Liver (tissue), 9 donors: Measurements from ENCODE around the gene LRRC28. TPM values are rescaled to one million over a fixed set of nuclear protein-coding genes. Genes with fewer than 3 reads are reported as not detected.

Source experiments
- DNase-seq: peaks from one replicate; pipeline ENCODE4 v3.0.0-alpha.2; 2017; ENCODE audit warnings: low spot score
- H3K27ac ChIP-seq, 2 donors: one replicate each; pipeline ENCODE4 v1.7.0; 2013; ENCODE audit warnings: inconsistent platforms in 2 of 2, low read length in 2 of 2, control low read depth in 1 of 2, low read depth in 1 of 2, mild to moderate bottlenecking in 1 of 2
- H3K27me3 ChIP-seq, 4 donors: one replicate each; pipeline versions ENCODE4 v1.6.1 to v1.7.0; 2013; ENCODE audit warnings: low read length in 3 of 4, inconsistent platforms in 1 of 4, mild to moderate bottlenecking in 1 of 4, moderate library complexity in 1 of 4; ENCODE audit not compliant: control insufficient read depth in 4 of 4, insufficient read depth in 4 of 4
- H3K36me3 ChIP-seq, 4 donors: one replicate each; pipeline versions ENCODE4 v1.6.1 to v1.7.0; 2013; ENCODE audit warnings: low read length in 3 of 4, mild to moderate bottlenecking in 3 of 4, low read depth in 1 of 4, moderate library complexity in 1 of 4; ENCODE audit not compliant: control insufficient read depth in 4 of 4, insufficient read depth in 3 of 4
- H3K4me1 ChIP-seq, 4 donors: one replicate each; pipeline versions ENCODE4 v1.6.1 to v1.7.0; 2013; ENCODE audit warnings: low read length in 3 of 4, mild to moderate bottlenecking in 3 of 4, moderate library complexity in 1 of 4; ENCODE audit not compliant: control insufficient read depth in 4 of 4, insufficient read depth in 4 of 4
- H3K4me3 ChIP-seq, 3 donors: one replicate each; pipeline versions ENCODE4 v1.6.1 to v1.7.0; 2013; ENCODE audit warnings: low read length in 3 of 3, control low read depth in 1 of 3, low read depth in 1 of 3, mild to moderate bottlenecking in 1 of 3
- H3K9ac ChIP-seq, 2 donors: one replicate each; pipeline ENCODE4 v1.7.0; 2013; ENCODE audit warnings: low read length in 2 of 2, mild to moderate bottlenecking in 2 of 2, moderate library complexity in 2 of 2, control low read depth in 1 of 2, low read depth in 1 of 2
- H3K9me3 ChIP-seq, 4 donors: one replicate each; pipeline versions ENCODE4 v1.6.1 to v1.7.0; 2013; ENCODE audit warnings: low read length in 3 of 4; ENCODE audit not compliant: control insufficient read depth in 4 of 4
- ATF3 ChIP-seq: IDR thresholded peaks from 2 replicates; pipeline ENCODE4 v1.6.1; 2016; ENCODE audit warnings: antibody characterized with exemption
- CTCF ChIP-seq: fragments of 150-350 bp; IDR thresholded peaks from 2 replicates; pipeline ENCODE4 v1.5.1; 2017; ENCODE audit warnings: improper control_type of control experiment, low read depth, low read length; ENCODE audit not compliant: missing input control
- EGR1 ChIP-seq, 2 donors: IDR thresholded peaks; 2 replicates each; pipeline ENCODE4 v1.6.1; 2016 to 2018; ENCODE audit warnings: antibody characterized with exemption in 2 of 2, low read depth in 2 of 2
- FOXA1 ChIP-seq: IDR thresholded peaks from 2 replicates; pipeline ENCODE4 v1.6.1; 2016; ENCODE audit warnings: antibody characterized with exemption
- FOXA2 ChIP-seq: IDR thresholded peaks from 2 replicates; pipeline ENCODE4 v1.6.1; 2016; ENCODE audit warnings: antibody characterized with exemption
- GABPA ChIP-seq, 2 donors: IDR thresholded peaks in 1 of 2; conservative IDR thresholded peaks in 1 of 2; 2 replicates each; pipeline ENCODE4 v1.6.1; 2016; ENCODE audit warnings: antibody characterized with exemption in 2 of 2, mild to moderate bottlenecking in 1 of 2, moderate library complexity in 1 of 2
- HNF4A ChIP-seq, 2 donors: conservative IDR thresholded peaks; 2 replicates each; pipeline ENCODE4 v1.6.1; 2016; ENCODE audit warnings: antibody characterized with exemption in 2 of 2, mild to moderate bottlenecking in 2 of 2
- HNF4G ChIP-seq: IDR thresholded peaks from 2 replicates; pipeline ENCODE4 v1.6.1; 2016; ENCODE audit warnings: antibody characterized with exemption
- JUND ChIP-seq, 2 donors: IDR thresholded peaks; 2 replicates each; pipeline ENCODE4 v1.6.1; 2016; ENCODE audit warnings: antibody characterized with exemption in 2 of 2
- MAX ChIP-seq: IDR thresholded peaks from 2 replicates; pipeline ENCODE4 v1.6.1; 2016; ENCODE audit warnings: antibody characterized with exemption
- NR2F2 ChIP-seq: IDR thresholded peaks from 2 replicates; pipeline ENCODE4 v1.6.1; 2016; ENCODE audit warnings: antibody characterized with exemption
- RAD21 ChIP-seq, 2 donors: IDR thresholded peaks; 2 replicates each; pipeline ENCODE4 v1.6.1; 2016; ENCODE audit warnings: antibody characterized with exemption in 2 of 2, mild to moderate bottlenecking in 2 of 2
- REST ChIP-seq: IDR thresholded peaks from 2 replicates; pipeline ENCODE4 v1.6.1; 2016; ENCODE audit warnings: antibody characterized with exemption, mild to moderate bottlenecking
- RXRA ChIP-seq, 2 donors: IDR thresholded peaks; 2 replicates each; pipeline ENCODE4 v1.6.1; 2017 to 2018; ENCODE audit warnings: antibody characterized with exemption in 2 of 2, mild to moderate bottlenecking in 1 of 2
- SP1 ChIP-seq: IDR thresholded peaks from 2 replicates; pipeline ENCODE4 v1.6.1; 2018; ENCODE audit warnings: antibody characterized with exemption, mild to moderate bottlenecking
- TAF1 ChIP-seq: conservative IDR thresholded peaks from 2 replicates; pipeline ENCODE4 v1.6.1; 2016; ENCODE audit warnings: antibody characterized with exemption, mild to moderate bottlenecking
- YY1 ChIP-seq: IDR thresholded peaks from 2 replicates; pipeline ENCODE4 v1.6.1; 2016; ENCODE audit warnings: antibody characterized with exemption, mild to moderate bottlenecking
- ZBTB33 ChIP-seq: IDR thresholded peaks from 2 replicates; pipeline ENCODE4 v1.6.1; 2016; ENCODE audit warnings: antibody characterized with exemption
- WGBS: extraction: QIAGEN DNeasy Blood & Tissue Kit; methylation state at CpG from one replicate; pipeline ENCODE4 v1.1.7; 2013; 5-methylcytosine and 5-hydroxymethylcytosine counted together
- polyA plus RNA-seq, 2 donors: library from polyadenylated mRNA; stranded (reverse) in 1 of 2; unstranded in 1 of 2; fragments of 200-250 nt in 1 of 2; fragments of >200 nt in 1 of 2; fragmentation: Nextera tagmentation in 1 of 2; extraction: Ambion mirVana in 1 of 2; gene quantifications; one replicate each; pipeline versions ENCODE4 v1.2.1 to v1.2.3, GENCODE V29; 2013 to 2015
- total RNA-seq, 2 donors: library from RNA; depleted of rRNA; stranded (reverse); fragments of >200 nt; gene quantifications; one replicate each; pipeline ENCODE4 v1.2.3, GENCODE V29; 2014
- donor health status: healthy.
- donor health status: healthy.
- donor health status: healthy.
- donor health status: healthy.
- donor health status: healthy.

Gene LRRC28
- total and polyA plus RNA-seq, 4 donors, result 15.4 to 46.6 (median 41.0) TPM

- no peak overlapping the region for H3K4me3 ChIP-seq
- no peaks in the 10 kb centered on the region for H3K9me3 ChIP-seq
- H3K27ac ChIP-seq, result peak overlapping the region; percentile 56 to 57
- H3K27me3 ChIP-seq, result no peaks in the 10 kb centered on the region
- TF ChIP-seq RXRA (IDR thresholded peaks at IDR 0.05) (peak; percentile 61 to 70), HNF4G (peak; percentile 67), NR2F2 (peak; percentile 33), REST (peak; percentile 62), HNF4A (conservative IDR thresholded peaks at IDR 0.05) (peak; percentile 92 to 93), TAF1 (no peak), FOXA2 (no peak), ATF3 (no peak), EGR1 (IDR thresholded peaks at IDR 0.05; ENCODE audit: low read depth in 2 of 2) (peak in 1 of 2 donors; percentile 71), GABPA (IDR thresholded peaks at IDR 0.05 in 1 of 2, conservative IDR thresholded peaks at IDR 0.05 in 1 of 2) (peak in 1 of 2 donors; percentile 32), JUND (IDR thresholded peaks at IDR 0.05) (peak in 1 of 2 donors; percentile 38), MAX (peak; percentile 78), CTCF (no peak), SP1 (peak; percentile 76), YY1 (peak; percentile 65), RAD21 (IDR thresholded peaks at IDR 0.05) (peak in 1 of 2 donors; percentile 7), FOXA1 (no peak), ZBTB33 (peak; percentile 64)
- 44% methylated on average over 12 of the region's 12 CpGs for WGBS
- H3K9ac ChIP-seq, result peak overlapping the region in 1 of 2 donors; percentile 60
- H3K4me1 ChIP-seq, result peaks cover 3 to 33% (median 30%) of the 10 kb centered on the region in 4 donors
- peaks cover 0 to 4% (median 1%) of the 10 kb centered on the region in 4 donors for H3K36me3 ChIP-seq
- peak; percentile 40 for DNase-seq
Observed at GRCh38 chr15:99257107-99257750, 5.9 kb downstream of the LRRC28 start.
